T-helper 1 cell treated with Interleukin-12 subunit alpha and Interleukin-12 subunit beta and Interleukin-4 antibody, amounts not matched to agents 30 μg/mL and 1 μg/mL, for 36 hours (primary cell): ENCODE measurements around the gene KRTAP9-7.
"Not testable (repeated sequence)": the region's sequence is repeated elsewhere in the genome, so short reads cannot be mapped to it uniquely, and the experiment has no call there.

Source experiments
- H3K27ac Mint-ChIP-seq: one replicate; pipeline ENCODE4 v1.8.0; 2021; ENCODE audit warnings: mild to moderate bottlenecking, mixed read lengths
- H3K27me3 Mint-ChIP-seq: one replicate; pipeline ENCODE4 v1.8.0; 2021; ENCODE audit warnings: low read depth, mixed read lengths
- H3K36me3 Mint-ChIP-seq: one replicate; pipeline ENCODE4 v1.8.0; 2021; ENCODE audit warnings: low read depth, mixed read lengths
- H3K4me1 Mint-ChIP-seq: one replicate; pipeline ENCODE4 v1.8.0; 2021; ENCODE audit warnings: low read depth, mixed read lengths
- H3K4me3 Mint-ChIP-seq: one replicate; pipeline ENCODE4 v1.8.0; 2021; ENCODE audit warnings: mild to moderate bottlenecking, moderate library complexity, mixed read lengths
- H3K9me3 Mint-ChIP-seq: one replicate; pipeline ENCODE4 v1.8.0; 2021; ENCODE audit warnings: mixed read lengths

The KRTAP9-7 gene

GRCh38 chr17:41275648-41276190, at the start of gene KRTAP9-7:
TSS of gene KRTAP9-7 (plus strand) at chr17:41275698. CDS start at chr17:41275698, 0 bp downstream.
- not testable (repeated sequence) for H3K4me1 Mint-ChIP-seq

GRCh38 chr17:41226051-41226450, 49.4 kb upstream of the KRTAP9-7 start:
- peaks cover 16% of the 10 kb centered on the region for H3K27me3 Mint-ChIP-seq
- H3K36me3 Mint-ChIP-seq: no peaks in the 10 kb centered on the region
- no peak overlapping the region for H3K4me3 Mint-ChIP-seq
- H3K4me1 Mint-ChIP-seq: no peaks in the 10 kb centered on the region
- H3K9me3 Mint-ChIP-seq: no peaks in the 10 kb centered on the region
- H3K27ac Mint-ChIP-seq: no peak overlapping the region

More at GRCh38 chr17:41275648-41276190, at the start of gene KRTAP9-7:
- H3K9me3 Mint-ChIP-seq, H3K4me3 Mint-ChIP-seq, H3K27ac Mint-ChIP-seq, H3K36me3 Mint-ChIP-seq: not testable (repeated sequence)
- H3K27me3 Mint-ChIP-seq: peaks cover 11% of the 10 kb centered on the region

- H3K4me3 Mint-ChIP-seq, H3K9me3 Mint-ChIP-seq, H3K27ac Mint-ChIP-seq, H3K4me1 Mint-ChIP-seq, H3K36me3 Mint-ChIP-seq: not testable (repeated sequence)
- H3K27me3 Mint-ChIP-seq: peaks cover 16% of the 10 kb centered on the region
These were observed 48.9 kb upstream of the KRTAP9-7 start, which contains the start of gene KRTAP9-2 for GRCh38 chr17:41226598-41227095. TSS of gene KRTAP9-2 (plus strand) at chr17:41226648. CDS start at chr17:41226655, 7 bp downstream.

- Mint-ChIP-seq H3K27me3 (peaks cover 12% of the 10 kb centered on the region), H3K36me3 (no peaks in the 10 kb centered on the region), H3K27ac (no peak overlapping the region), H3K4me3 (no peak overlapping the region), H3K4me1 (no peaks in the 10 kb centered on the region), H3K9me3 (no peaks in the 10 kb centered on the region)
These were observed 45.4 kb upstream of the KRTAP9-7 start for GRCh38 chr17:41230094-41230493.

- peaks cover 12% of the 10 kb centered on the region for H3K27me3 Mint-ChIP-seq
- H3K4me3 Mint-ChIP-seq: no peak overlapping the region
- no peaks in the 10 kb centered on the region for H3K4me1 Mint-ChIP-seq
- no peak overlapping the region for H3K27ac Mint-ChIP-seq
- H3K36me3 Mint-ChIP-seq: no peaks in the 10 kb centered on the region
- no peaks in the 10 kb centered on the region for H3K9me3 Mint-ChIP-seq
These were observed 43.8 kb upstream of the KRTAP9-7 start for GRCh38 chr17:41231731-41232130.

- H3K4me3 Mint-ChIP-seq, H3K27ac Mint-ChIP-seq, H3K36me3 Mint-ChIP-seq, H3K9me3 Mint-ChIP-seq, H3K4me1 Mint-ChIP-seq: not testable (repeated sequence)
- H3K27me3 Mint-ChIP-seq: peaks cover 12% of the 10 kb centered on the region
These were observed 42.9 kb upstream of the KRTAP9-7 start, which contains the start of gene KRTAP9-3 for GRCh38 chr17:41232399-41233105. TSS of gene KRTAP9-3 (plus strand) at chr17:41232449. CDS start at chr17:41232502, 53 bp downstream.

GRCh38 chr17:41237116-41237515, 38.4 kb upstream of the KRTAP9-7 start:
- H3K9me3 Mint-ChIP-seq, H3K27me3 Mint-ChIP-seq, H3K4me1 Mint-ChIP-seq, H3K4me3 Mint-ChIP-seq, H3K36me3 Mint-ChIP-seq, H3K27ac Mint-ChIP-seq: not testable (repeated sequence)

- not testable (repeated sequence) for H3K9me3 Mint-ChIP-seq, H3K36me3 Mint-ChIP-seq, H3K27ac Mint-ChIP-seq, H3K27me3 Mint-ChIP-seq, H3K4me3 Mint-ChIP-seq, H3K4me1 Mint-ChIP-seq
These were observed 37.5 kb upstream of the KRTAP9-7 start, which contains the start of gene KRTAP9-8 for GRCh38 chr17:41237949-41238437. TSS of gene KRTAP9-8 (plus strand) at chr17:41237999. CDS start at chr17:41238052, 53 bp downstream.

GRCh38 chr17:41246995-41247787, 28.3 kb upstream of the KRTAP9-7 start:
- peaks cover 13% of the 10 kb centered on the region for H3K27me3 Mint-ChIP-seq
- H3K4me1 Mint-ChIP-seq, H3K27ac Mint-ChIP-seq, H3K9me3 Mint-ChIP-seq, H3K36me3 Mint-ChIP-seq, H3K4me3 Mint-ChIP-seq: not testable (repeated sequence)

- H3K4me3 Mint-ChIP-seq, H3K9me3 Mint-ChIP-seq, H3K36me3 Mint-ChIP-seq, H3K4me1 Mint-ChIP-seq, H3K27ac Mint-ChIP-seq: not testable (repeated sequence)
- peaks cover 20% of the 10 kb centered on the region for H3K27me3 Mint-ChIP-seq
These were observed 25.8 kb upstream of the KRTAP9-7 start, which contains the start of gene KRTAP9-4 for GRCh38 chr17:41249637-41250240. TSS of gene KRTAP9-4 (plus strand) at chr17:41249687. CDS start at chr17:41249721, 34 bp downstream.

GRCh38 chr17:41251261-41251660, 24.2 kb upstream of the KRTAP9-7 start:
- no peaks in the 10 kb centered on the region for H3K36me3 Mint-ChIP-seq
- no peak overlapping the region for H3K4me3 Mint-ChIP-seq
- no peaks in the 10 kb centered on the region for H3K9me3 Mint-ChIP-seq
- H3K27me3 Mint-ChIP-seq: peaks cover 25% of the 10 kb centered on the region
- no peaks in the 10 kb centered on the region for H3K4me1 Mint-ChIP-seq
- no peak overlapping the region for H3K27ac Mint-ChIP-seq

- H3K27ac Mint-ChIP-seq: no peak overlapping the region
- H3K4me1 Mint-ChIP-seq: no peaks in the 10 kb centered on the region
- H3K36me3 Mint-ChIP-seq: no peaks in the 10 kb centered on the region
- peaks cover 46% of the 10 kb centered on the region for H3K27me3 Mint-ChIP-seq
- no peaks in the 10 kb centered on the region for H3K9me3 Mint-ChIP-seq
- no peak overlapping the region for H3K4me3 Mint-ChIP-seq
These were observed 20.6 kb upstream of the KRTAP9-7 start for GRCh38 chr17:41254861-41255260.

GRCh38 chr17:41255381-41256290, 19.9 kb upstream of the KRTAP9-7 start, which contains the start of gene KRTAP9-9:
TSS of gene KRTAP9-9 (plus strand) at chr17:41255384.
- H3K4me1 Mint-ChIP-seq, H3K4me3 Mint-ChIP-seq, H3K27ac Mint-ChIP-seq, H3K36me3 Mint-ChIP-seq, H3K9me3 Mint-ChIP-seq: not testable (repeated sequence)
- H3K27me3 Mint-ChIP-seq: peaks cover 47% of the 10 kb centered on the region
